SK-N-SH treated with all-trans-retinoic acid at 6 μM for 48 hours (cell line): ENCODE results near the gene WWTR1.

ENCODE experiments used
- ARNTL ChIP-seq: fragments of 450-650 bp; formaldehyde crosslinking; IDR thresholded peaks from 2 replicates; pipeline ENCODE4 v1.5.0; 2020; ENCODE audit warnings: low read depth, mild to moderate bottlenecking, moderate library complexity, borderline replicate concordance
- BACH2 ChIP-seq: fragments of 250-450 bp; sonication (Bioruptor Pico); IDR thresholded peaks from 2 replicates; pipeline ENCODE4 v1.9.0; 2021; ENCODE audit warnings: mild to moderate bottlenecking, borderline replicate concordance
- CREB5 ChIP-seq: fragments of 250-450 bp; sonication (Bioruptor Pico); IDR thresholded peaks from 2 replicates; pipeline ENCODE4 v1.5.1; 2020; ENCODE audit warnings: low read depth, mild to moderate bottlenecking, moderate library complexity
- CSDC2 ChIP-seq: fragments of 250-450 bp; sonication (Bioruptor Pico); IDR thresholded peaks from 2 replicates; pipeline ENCODE4 v1.5.0; 2020; ENCODE audit warnings: mild to moderate bottlenecking, moderate library complexity
- ISL1 ChIP-seq: fragments of 250-450 bp; sonication (Bioruptor Pico); IDR thresholded peaks from 2 replicates; pipeline ENCODE4 v2.1.2; 2022; ENCODE audit warnings: mild to moderate bottlenecking, moderate library complexity
- OSR1 ChIP-seq: fragments of 250-450 bp; sonication (Bioruptor Pico); IDR thresholded peaks from 2 replicates; pipeline ENCODE4 v1.8.0; 2022; ENCODE audit warnings: moderate library complexity, mild to moderate bottlenecking, inconsistent platforms
- PATZ1 ChIP-seq: fragments of 250-450 bp; sonication (Bioruptor Pico); IDR thresholded peaks from 2 replicates; pipeline ENCODE4 v1.8.0; 2020; ENCODE audit warnings: mild to moderate bottlenecking, moderate library complexity, borderline replicate concordance
- POU6F1 ChIP-seq: fragments of 250-450 bp; sonication (Bioruptor Pico); IDR thresholded peaks from 2 replicates; pipeline ENCODE4 v1.8.0; 2021; ENCODE audit warnings: low read depth, mild to moderate bottlenecking, moderate library complexity, borderline replicate concordance
- PPARA ChIP-seq: fragments of 250-450 bp; sonication (Bioruptor Pico); IDR thresholded peaks from 2 replicates; pipeline ENCODE4 v1.5.0; 2020; ENCODE audit warnings: mild to moderate bottlenecking, borderline replicate concordance
- RARB ChIP-seq: fragments of 250-450 bp; sonication (Bioruptor Pico); IDR thresholded peaks from 2 replicates; pipeline ENCODE4 v1.8.0; 2021; ENCODE audit warnings: mild to moderate bottlenecking, moderate library complexity
- TSHZ2 ChIP-seq: fragments of 250-450 bp; sonication (Bioruptor Pico); IDR thresholded peaks from 2 replicates; pipeline ENCODE4 v1.5.0; 2020; ENCODE audit warnings: mild to moderate bottlenecking, moderate library complexity
- ZNF565 ChIP-seq: fragments of 450-650 bp; formaldehyde crosslinking; conservative IDR thresholded peaks from 2 replicates; pipeline ENCODE4 v1.5.0; 2020; ENCODE audit warnings: low read depth, mild to moderate bottlenecking, moderate library complexity
- ZNF70 ChIP-seq: fragments of 450-650 bp; formaldehyde crosslinking; IDR thresholded peaks from 2 replicates; pipeline ENCODE4 v1.5.0; 2020; ENCODE audit warnings: mild to moderate bottlenecking, moderate library complexity
- ZNF8 ChIP-seq: fragments of 450-650 bp; formaldehyde crosslinking; IDR thresholded peaks from 2 replicates; pipeline ENCODE4 v1.5.0; 2020; ENCODE audit warnings: mild to moderate bottlenecking, moderate library complexity

GRCh38 chr3:149560617-149561016, 97.2 kb downstream of the WWTR1 start:
- no peak for TF ChIP-seq CREB5 (CRISPR knock-in tag)
- TF ChIP-seq CSDC2 (CRISPR knock-in tag), result no peak
- no peak for TF ChIP-seq ZNF565 (CRISPR knock-in tag)
- TF ChIP-seq PATZ1 (CRISPR knock-in tag), result no peak
- TF ChIP-seq TSHZ2, result no peak
- TF ChIP-seq ZNF70 (CRISPR knock-in tag), result no peak
- TF ChIP-seq ZNF8 (CRISPR knock-in tag), result no peak
- no peak for TF ChIP-seq OSR1 (CRISPR knock-in tag)
- no peak for TF ChIP-seq BACH2 (CRISPR knock-in tag)
- no peak for TF ChIP-seq POU6F1 (CRISPR knock-in tag)
- TF ChIP-seq RARB (CRISPR knock-in tag), result no peak
- TF ChIP-seq PPARA, result no peak
- no peak for TF ChIP-seq ARNTL (CRISPR knock-in tag)
- TF ChIP-seq ISL1 (CRISPR knock-in tag), result no peak
